ENCODE measurements around the gene SMIM1. TPM values are rescaled to one million over a fixed set of nuclear protein-coding genes. Genes with fewer than 3 reads are reported as not detected.

SMIM1 gene
- total RNA-seq, 8 experiments from 2014 or later = 0.87 to 5.2 (median 2.7) TPM

DNA sequence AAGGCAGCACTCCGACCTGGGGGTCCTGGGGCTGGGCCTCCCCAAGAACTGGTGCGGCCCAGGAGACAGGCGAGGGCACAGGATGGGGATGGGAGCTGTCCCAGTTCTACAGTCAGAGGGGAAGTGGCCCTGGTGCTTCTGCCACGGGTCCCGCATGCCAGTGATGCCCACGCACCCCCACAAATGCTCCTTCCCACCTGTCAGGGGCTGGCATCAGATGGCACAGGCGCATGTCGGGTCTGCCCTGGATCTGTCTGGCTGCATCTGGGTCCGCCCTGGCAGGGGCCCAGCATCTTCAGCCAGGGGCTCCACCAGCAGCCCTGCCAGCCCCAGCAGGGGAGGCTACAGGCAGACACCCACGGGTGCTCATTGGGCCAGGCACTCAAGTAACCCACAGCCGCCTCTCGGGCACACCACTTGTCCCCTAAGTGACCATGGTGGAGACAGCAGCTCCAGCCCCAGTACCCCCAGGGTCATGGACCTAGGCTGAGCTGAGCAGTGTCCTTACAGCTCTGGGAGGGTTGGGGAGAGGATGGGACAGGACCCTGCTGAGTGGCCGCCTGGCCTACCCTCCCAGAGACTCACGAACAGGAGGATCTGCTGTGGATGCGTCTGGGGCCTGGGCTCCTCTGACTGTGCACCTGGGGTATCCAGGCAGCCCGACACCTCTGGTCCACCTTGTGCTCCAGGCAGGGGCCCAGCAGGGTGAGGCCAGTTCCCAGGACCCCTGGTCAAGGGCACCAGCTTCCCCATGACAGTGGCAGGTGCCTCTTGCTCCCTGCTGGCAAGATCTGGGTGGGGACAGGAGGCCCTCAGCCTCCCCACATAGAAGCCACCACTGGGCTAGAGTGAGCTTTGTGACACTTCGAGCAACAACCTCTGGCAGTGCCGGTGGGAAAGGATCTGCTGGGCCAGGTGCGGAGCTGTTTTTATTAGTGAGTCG, 5.4 kb downstream of the SMIM1 start:
- 80 to 88% (median 83%) methylated on average over 1 to 6 of the region's 20 CpGs; no CpG with 5 or more reads in 6 of the 10 experiments for WGBS, 10 experiments
- in situ Hi-C loops (cut with MboI; ENCODE audit: low pct_unique_long_range_greater_than_20kb in 2 of 9, low sequenced_read_pairs in 9 of 9, unreplicated experiment in 9 of 9) = no loop called here
- peaks cover 21 to 36% of the 10 kb centered on the region in 2 donors for H3K4me1 ChIP-seq (replicated peaks in 1 of 2)
- H3K27ac ChIP-seq = no peak overlapping the region
- no peak overlapping the region for H3K4me3 ChIP-seq
- ATAC-seq (replicated peaks in 6 of 8) = no peak

DNA sequence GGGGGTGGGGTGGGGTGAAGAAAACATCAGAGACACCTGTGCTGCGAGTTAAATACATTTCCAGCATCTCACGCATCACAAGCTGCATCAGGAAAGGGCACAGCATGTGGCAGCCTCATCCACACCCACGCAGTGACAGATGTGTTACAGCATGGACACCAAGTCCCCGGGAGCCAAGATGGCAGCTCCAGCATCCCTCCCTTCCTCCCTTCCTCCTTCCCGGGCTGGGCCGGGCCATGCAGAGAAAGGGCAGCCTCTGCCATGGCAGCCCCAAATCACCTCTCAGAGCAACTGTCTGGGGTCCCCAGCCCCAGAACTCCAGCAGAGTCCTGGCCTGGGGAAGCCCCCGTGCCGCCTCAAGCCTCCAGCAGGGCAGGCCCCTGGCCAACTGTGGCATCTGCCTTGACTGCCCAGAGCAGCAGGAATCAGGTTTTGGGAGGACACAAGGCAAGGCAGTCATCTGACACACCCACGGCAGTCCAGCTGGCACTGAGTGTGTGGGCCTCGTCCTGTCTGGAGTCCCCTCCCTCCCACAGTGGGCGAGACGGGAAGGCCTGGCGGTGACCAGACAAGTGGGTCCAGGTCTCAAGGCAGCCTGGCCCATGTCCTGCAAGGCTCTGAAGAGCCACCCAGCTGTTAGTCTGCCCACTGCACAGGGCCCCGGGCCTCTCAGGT, 6.2 kb downstream of the SMIM1 start:
- Histone ChIP-seq H3K27ac (no peak overlapping the region), H3K4me1 (replicated peaks in 1 of 2) (peaks cover 21 to 28% of the 10 kb centered on the region in 2 donors), H3K4me3 (no peak overlapping the region)
- 33 to 100% (median 80%) methylated on average over 1 to 5 of the region's 14 CpGs; no CpG with 5 or more reads in 3 of the 10 experiments for WGBS, 10 experiments
- ATAC-seq (replicated peaks in 6 of 8) = no peak
- in situ Hi-C loops (cut with MboI; ENCODE audit: low pct_unique_long_range_greater_than_20kb in 2 of 9, low sequenced_read_pairs in 9 of 9, unreplicated experiment in 9 of 9) = no loop called here

DNA sequence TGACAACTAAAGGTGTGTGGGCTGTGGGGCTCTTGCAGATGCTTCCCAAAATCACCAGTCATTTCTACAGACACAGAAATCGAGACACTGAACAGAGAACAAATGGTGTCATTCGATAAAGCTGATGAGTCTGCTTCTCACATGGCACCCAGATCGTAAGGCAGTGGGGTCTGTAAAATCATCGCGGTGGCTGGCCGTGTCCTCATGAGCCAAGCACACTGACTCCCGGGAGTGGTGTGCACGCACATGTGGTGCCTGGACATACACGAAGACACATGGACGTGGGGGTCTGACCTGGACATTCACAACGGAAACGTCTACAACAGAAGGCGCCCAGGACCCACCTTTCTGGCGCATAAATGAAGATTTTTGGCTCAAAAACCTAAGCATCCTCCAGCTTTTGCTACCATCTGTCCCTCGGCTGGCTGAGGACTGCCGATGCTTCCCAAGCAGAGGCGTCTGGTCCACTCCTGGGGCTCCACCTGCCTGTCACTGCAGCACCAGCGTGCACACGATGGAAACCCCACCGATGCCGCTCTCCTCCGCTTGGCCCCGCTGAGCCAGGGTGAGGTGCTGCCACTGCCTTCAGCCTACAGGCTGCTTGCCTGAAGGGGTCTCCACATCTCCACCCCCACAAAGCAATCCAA, 6.8 kb downstream of the SMIM1 start:
- WGBS, 10 experiments = 67 to 100% (median 88%) methylated on average over 1 to 19 of the region's 23 CpGs; no CpG with 5 or more reads in 2 of the 10 experiments
- Histone ChIP-seq H3K27ac (no peak overlapping the region), H3K4me1 (replicated peaks in 1 of 2) (peaks cover 17 to 21% of the 10 kb centered on the region in 2 donors), H3K4me3 (no peak overlapping the region)
- no peak for ATAC-seq (replicated peaks in 6 of 8)
- in situ Hi-C loops (cut with MboI; ENCODE audit: low pct_unique_long_range_greater_than_20kb in 2 of 9, low sequenced_read_pairs in 9 of 9, unreplicated experiment in 9 of 9) = no loop called here

DNA sequence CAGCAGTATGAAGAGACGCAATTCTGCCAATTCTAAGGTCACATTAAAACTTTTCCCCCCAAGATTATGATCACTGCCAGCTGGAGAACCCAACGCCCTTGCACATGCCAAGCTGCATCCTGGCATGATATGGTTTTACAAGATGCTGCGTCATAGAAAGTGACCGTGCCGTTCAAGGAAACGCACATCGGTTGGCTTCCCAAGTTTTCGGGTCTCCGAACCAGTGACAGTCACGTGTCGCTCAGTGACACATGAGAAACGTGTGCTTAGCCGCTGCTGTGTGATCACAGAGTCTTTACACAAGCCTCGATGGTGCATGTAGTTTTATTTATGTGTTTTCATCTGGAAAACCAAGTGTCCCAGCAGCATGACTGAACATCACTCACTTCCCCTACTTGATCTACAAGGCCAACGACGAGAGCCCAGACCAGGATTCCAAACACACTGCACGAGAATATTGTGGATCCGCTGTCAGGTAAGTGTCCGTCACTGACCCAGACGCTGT, 7.4 kb downstream of the SMIM1 start:
- WGBS, 10 experiments = 76 to 95% (median 88%) methylated on average over 1 to 18 of the region's 20 CpGs; no CpG with 5 or more reads in 1 of the 10 experiments
- Histone ChIP-seq H3K27ac (no peak overlapping the region), H3K4me3 (no peak overlapping the region), H3K4me1 (replicated peaks in 1 of 2) (peaks cover 11 to 15% of the 10 kb centered on the region in 2 donors)
- in situ Hi-C loops (cut with MboI; ENCODE audit: low pct_unique_long_range_greater_than_20kb in 2 of 9, low sequenced_read_pairs in 9 of 9, unreplicated experiment in 9 of 9) = no loop called here
- ATAC-seq (replicated peaks in 6 of 8) = no peak

DNA sequence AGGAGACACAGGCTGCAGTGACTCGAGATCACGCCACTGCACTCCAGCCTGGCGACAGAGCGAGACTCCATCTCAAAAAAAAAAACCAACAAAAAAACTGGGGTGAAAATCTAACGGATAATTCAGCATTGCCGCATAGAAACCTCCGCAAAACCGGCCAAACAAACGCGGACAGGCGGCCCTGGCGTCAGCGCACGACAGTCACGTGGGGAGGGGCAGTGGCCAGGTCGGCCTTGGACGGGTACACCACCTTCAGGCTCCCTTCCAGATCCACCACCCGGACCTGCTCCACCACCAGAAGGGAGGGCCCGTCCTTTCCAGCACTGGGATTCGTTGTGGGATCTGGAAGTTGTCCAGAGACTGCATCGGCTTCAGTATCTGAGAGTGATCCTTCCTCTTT, 8.4 kb downstream of the SMIM1 start:
- no peak overlapping the region for H3K4me3 ChIP-seq
- peaks cover 2 to 6% of the 10 kb centered on the region in 2 donors for H3K4me1 ChIP-seq (replicated peaks in 1 of 2)
- ATAC-seq (replicated peaks in 6 of 8) = no peak
- WGBS, 10 experiments = 71 to 100% (median 87%) methylated on average over 1 to 17 of the region's 21 CpGs; no CpG with 5 or more reads in 3 of the 10 experiments
- H3K27ac ChIP-seq = no peak overlapping the region
- in situ Hi-C loops (cut with MboI; ENCODE audit: low pct_unique_long_range_greater_than_20kb in 2 of 9, low sequenced_read_pairs in 9 of 9, unreplicated experiment in 9 of 9) = no loop called here

DNA sequence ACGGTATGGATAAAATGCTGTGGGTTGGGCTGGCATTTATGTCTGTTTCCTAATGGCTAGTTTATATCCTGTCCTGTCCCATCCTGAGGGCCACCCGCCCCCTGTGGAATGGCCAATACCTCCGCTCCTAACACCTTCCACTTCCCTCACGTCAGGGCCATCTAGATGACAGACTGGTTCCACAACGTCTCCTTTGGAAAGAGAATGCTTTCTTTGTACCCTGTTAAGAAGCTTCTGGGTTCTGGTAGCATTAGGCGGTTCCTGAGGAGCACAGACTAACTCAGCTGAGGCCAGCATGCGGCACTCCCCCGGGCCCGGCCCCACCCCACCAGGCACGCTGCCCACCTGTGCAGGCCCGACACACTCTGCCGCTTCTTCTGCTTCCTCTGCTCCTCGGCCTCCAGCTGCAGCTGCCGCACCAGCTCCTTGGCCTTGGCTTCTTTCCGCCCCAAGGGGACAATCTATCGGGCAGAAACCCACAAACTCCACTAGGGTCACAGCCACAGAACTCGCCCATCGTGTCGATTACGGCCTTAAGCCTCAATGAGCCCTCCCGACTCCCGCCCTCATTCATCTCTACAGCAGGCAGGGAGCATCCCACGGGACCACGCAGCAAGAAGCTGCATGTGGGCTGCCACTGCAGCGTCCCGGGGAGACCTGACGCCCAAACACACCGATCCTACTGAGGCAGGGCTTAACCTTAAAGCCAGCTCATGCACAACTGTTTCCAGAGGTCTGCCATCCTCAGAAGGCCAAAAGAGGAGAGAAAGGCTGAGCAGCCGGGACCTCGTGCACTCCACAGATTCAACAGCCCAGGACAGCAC, 11.3 kb downstream of the SMIM1 start:
- 87 to 100% (median 95%) methylated on average over 1 to 29 of the region's 30 CpGs; no CpG with 5 or more reads in 2 of the 10 experiments for WGBS, 10 experiments
- H3K27ac ChIP-seq = no peak overlapping the region
- peaks cover 0 to 2% of the 10 kb centered on the region in 2 donors for H3K4me1 ChIP-seq (replicated peaks in 1 of 2)
- in situ Hi-C loops (cut with MboI; ENCODE audit: low pct_unique_long_range_greater_than_20kb in 2 of 9, low sequenced_read_pairs in 9 of 9, unreplicated experiment in 9 of 9) = no loop called here
- ATAC-seq (replicated peaks in 6 of 8) = no peak
- H3K4me3 ChIP-seq = no peak overlapping the region

DNA sequence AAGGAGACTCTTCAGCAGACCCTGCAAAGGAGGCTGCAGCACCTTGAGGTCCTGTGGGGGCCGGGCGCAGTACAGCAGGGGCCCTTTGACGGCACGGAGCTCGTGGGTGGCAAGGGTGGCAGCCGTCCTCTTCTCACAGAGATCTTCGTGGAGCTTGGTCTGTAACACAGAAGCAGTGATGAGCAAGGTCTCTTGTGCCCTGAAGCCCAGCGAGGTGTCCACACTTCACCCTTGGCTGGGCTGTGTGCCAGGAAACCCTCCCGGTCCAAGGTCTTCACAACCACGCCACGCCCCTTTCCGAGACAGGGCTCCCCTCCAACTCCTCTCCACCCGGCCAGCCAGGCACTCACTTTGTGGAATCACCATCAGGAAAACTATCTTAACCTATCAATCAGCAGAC, 12.5 kb downstream of the SMIM1 start:
- Histone ChIP-seq H3K4me3 (no peak overlapping the region), H3K27ac (no peak overlapping the region), H3K4me1 (replicated peaks in 1 of 2) (peaks cover 0 to 2% of the 10 kb centered on the region in 2 donors)
- 40 to 100% (median 85%) methylated on average over 1 to 11 of the region's 13 CpGs; no CpG with 5 or more reads in 4 of the 10 experiments for WGBS, 10 experiments
- no peak for ATAC-seq (replicated peaks in 6 of 8)
- in situ Hi-C loops (cut with MboI; ENCODE audit: low pct_unique_long_range_greater_than_20kb in 2 of 9, low sequenced_read_pairs in 9 of 9, unreplicated experiment in 9 of 9) = no loop called here

DNA sequence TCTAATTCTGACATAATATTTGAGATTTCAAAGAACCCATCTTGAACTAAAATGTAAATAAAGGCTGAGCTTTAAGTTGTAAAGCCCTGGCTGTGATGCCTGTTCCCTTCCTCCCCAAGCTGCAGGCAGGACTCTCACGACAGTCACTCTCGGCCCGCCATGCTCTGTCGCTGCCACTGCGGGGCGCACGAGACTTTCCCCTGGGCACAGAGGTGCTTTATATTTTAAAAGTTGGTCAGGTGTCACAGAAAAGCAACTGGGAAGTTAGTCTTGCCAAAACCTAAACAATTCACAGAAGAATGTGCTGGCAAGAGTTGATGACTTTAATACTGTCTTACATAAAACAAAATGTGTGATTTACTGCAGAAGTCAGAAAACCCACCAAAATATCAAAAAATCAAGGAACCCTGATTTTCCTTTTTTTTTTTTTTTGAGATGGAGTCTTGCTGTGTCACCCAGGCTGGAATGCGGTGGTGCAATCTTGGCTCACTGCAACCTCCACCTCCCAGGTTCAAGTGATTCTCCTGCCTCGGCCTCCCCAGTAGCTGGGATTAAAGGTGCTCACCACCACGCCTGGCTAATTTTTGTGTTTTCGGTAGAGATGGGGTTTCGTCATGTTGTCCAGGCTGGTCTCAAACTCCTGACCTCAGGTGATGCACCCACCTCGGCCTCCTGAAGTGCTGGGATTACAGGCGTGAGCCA, 13.1 kb downstream of the SMIM1 start:
- H3K27ac ChIP-seq = no peak overlapping the region
- in situ Hi-C loops (cut with MboI; ENCODE audit: low pct_unique_long_range_greater_than_20kb in 2 of 9, low sequenced_read_pairs in 9 of 9, unreplicated experiment in 9 of 9) = no loop called here
- H3K4me3 ChIP-seq = no peak overlapping the region
- H3K4me1 ChIP-seq (replicated peaks in 1 of 2) = peaks cover 0 to 2% of the 10 kb centered on the region in 2 donors
- WGBS, 10 experiments = 60 to 94% (median 75%) methylated on average over 3 to 14 of the region's 14 CpGs; no CpG with 5 or more reads in 3 of the 10 experiments
- ATAC-seq (replicated peaks in 6 of 8) = no peak

DNA sequence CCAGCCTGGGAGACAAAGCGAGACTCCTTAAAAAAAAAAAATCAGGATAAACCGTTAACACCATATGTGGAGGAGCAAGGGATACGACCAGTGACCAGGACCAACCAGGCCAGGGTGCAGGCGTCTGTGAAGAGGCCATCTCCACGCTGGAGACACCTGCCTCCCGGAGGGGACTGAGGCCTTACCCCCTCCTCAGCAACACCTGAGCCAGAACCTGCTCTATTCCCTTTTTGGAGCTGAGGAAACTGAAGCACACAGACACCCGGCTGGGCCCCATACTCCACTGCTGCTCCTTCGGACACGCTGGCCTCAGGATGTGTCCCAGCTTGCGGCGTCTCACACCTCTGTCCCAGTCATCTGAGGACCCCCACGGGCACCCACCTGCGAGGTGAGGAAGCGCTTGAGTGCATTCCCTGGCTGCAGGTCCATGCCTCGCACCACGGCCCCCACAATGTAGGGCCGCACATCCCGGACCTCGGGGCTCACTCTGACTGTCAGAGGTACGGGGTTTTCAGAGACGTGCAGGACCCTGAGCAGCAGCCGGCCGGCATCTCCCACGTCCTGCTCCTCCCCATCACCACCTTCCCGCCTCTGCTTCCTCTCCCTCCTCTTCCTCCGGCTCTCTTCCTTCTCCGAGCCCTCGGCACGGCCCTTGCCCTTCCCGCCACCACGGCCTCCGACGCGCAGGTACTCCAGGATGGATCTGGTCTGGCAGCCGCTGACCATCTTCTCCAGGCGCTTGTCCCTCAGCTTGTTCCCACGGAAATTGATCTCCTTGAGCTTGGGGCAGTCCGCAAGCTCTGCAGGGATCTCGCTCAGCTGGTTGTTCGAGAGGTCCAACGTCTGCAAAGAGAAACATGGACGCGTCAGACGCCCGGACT, 14.2 kb downstream of the SMIM1 start:
- Histone ChIP-seq H3K4me3 (no peak overlapping the region), H3K27ac (no peak overlapping the region), H3K4me1 (replicated peaks in 1 of 2) (peaks cover 0 to 2% of the 10 kb centered on the region in 2 donors)
- WGBS, 10 experiments = 89 to 100% (median 96%) methylated on average over 1 to 26 of the region's 45 CpGs; no CpG with 5 or more reads in 2 of the 10 experiments
- in situ Hi-C loops (cut with MboI; ENCODE audit: low pct_unique_long_range_greater_than_20kb in 2 of 9, low sequenced_read_pairs in 9 of 9, unreplicated experiment in 9 of 9) = no loop called here
- ATAC-seq (replicated peaks in 6 of 8) = no peak

DNA sequence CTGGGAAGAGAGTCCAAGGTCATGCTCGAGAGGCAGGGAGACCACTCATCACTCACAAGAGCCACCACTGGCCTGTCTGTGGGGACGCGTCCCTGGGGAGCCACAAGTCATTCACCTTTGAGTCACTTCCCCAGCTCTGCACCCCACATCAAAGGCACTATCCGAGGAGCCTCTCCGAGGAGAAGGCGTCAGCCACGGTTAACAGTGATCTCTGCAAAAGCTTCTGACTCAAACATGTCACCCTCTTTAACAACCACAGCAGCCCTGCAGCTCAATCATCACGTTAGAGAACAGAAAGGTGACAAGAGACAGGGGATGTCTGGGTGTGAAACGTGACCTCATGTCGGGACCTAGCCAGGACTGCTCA, 14.8 kb downstream of the SMIM1 start:
- WGBS, 10 experiments = 50 to 100% (median 89%) methylated on average over 1 to 9 of the region's 10 CpGs; no CpG with 5 or more reads in 3 of the 10 experiments
- in situ Hi-C loops (cut with MboI; ENCODE audit: low pct_unique_long_range_greater_than_20kb in 2 of 9, low sequenced_read_pairs in 9 of 9, unreplicated experiment in 9 of 9) = no loop called here

More for the DNA sequence above, 14.8 kb downstream of the SMIM1 start:
- H3K4me1 ChIP-seq (replicated peaks in 1 of 2) = peaks cover 0 to 2% of the 10 kb centered on the region in 2 donors
- ATAC-seq (replicated peaks in 6 of 8) = no peak
- no peak overlapping the region for H3K4me3 ChIP-seq
- H3K27ac ChIP-seq = no peak overlapping the region

Data from motor neuron (in vitro differentiated cells).